ACC112 (cell line): Measurements from ENCODE around the gene ABCG1.

Experiments
- H2AFZ ChIP-seq: fragments of 200-600 bp; sonication (generic); one replicate; pipeline ENCODE4 v1.6.0; 2017; ENCODE audit warnings: antibody characterized with exemption, low read length; ENCODE audit not compliant: unreplicated experiment
- H3K27ac ChIP-seq: fragments of 200-600 bp; sonication (generic); 2 replicates; pipeline ENCODE4 v1.5.1; 2014; ENCODE audit warnings: low read depth, mild to moderate bottlenecking, antibody characterized with exemption, low read length, moderate library complexity
- H3K27me3 ChIP-seq: fragments of 200-600 bp; sonication (generic); 2 replicates; pipeline ENCODE4 v1.6.1; 2014; ENCODE audit warnings: mild to moderate bottlenecking, antibody characterized with exemption, low read length, moderate library complexity, mixed read lengths; ENCODE audit not compliant: insufficient read depth
- H3K36me3 ChIP-seq: fragments of 200-600 bp; sonication (generic); 2 replicates; pipeline ENCODE4 v1.6.1; 2016; ENCODE audit warnings: mild to moderate bottlenecking, antibody characterized with exemption, low read length, moderate library complexity, mixed read lengths; ENCODE audit not compliant: insufficient read depth
- H3K4me1 ChIP-seq: fragments of 200-600 bp; sonication (generic); one replicate; pipeline ENCODE4 v1.6.1; 2016; ENCODE audit warnings: low read length, mixed read lengths; ENCODE audit not compliant: insufficient read depth, unreplicated experiment, control insufficient read depth
- H3K4me3 ChIP-seq: fragments of 200-600 bp; sonication (generic); 2 replicates; pipeline ENCODE4 v1.5.1; 2014; ENCODE audit warnings: mild to moderate bottlenecking, low read depth, low read length
- H3K79me2 ChIP-seq: fragments of 200-600 bp; sonication (generic); one replicate; pipeline ENCODE4 v1.6.0; 2016; ENCODE audit warnings: low read length; ENCODE audit not compliant: control insufficient read depth, unreplicated experiment, insufficient read depth

Gene ABCG1

DNA sequence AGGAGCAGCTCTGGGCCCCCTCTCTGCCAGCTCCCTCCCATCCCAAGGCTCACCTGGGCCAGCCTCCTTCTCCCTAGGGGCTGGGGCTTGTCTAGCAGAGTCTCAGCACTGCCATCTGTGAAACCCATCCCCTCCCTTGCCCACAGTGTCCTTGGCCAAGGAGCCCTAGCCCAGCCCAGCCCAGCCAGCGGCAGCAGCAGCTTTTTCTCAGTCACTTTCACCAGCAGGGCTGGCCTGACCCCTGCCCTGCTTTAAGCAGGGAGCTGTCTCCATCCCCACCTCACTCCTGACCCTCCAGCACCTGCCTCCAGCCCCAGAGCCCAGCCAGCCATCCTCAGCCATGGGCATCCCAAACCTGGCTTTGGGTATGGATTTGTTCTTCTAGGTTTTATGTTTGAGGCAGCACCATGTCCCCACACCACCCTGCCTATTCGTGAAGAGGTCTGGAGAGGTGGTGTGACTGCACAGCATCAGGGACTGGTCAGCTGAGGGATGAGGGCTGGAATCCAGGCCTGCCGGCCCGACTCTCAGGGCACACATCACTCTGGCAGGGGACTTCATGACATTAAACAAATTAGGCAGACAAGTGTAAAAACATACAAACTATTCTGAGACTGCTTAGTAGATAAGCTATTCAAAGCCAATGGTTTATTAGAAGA is 36.1 kb upstream of the ABCG1 start:
- H3K27ac ChIP-seq = no peak overlapping the region
- H3K27me3 ChIP-seq = peaks cover 28% of the 10 kb centered on the region
- no peaks in the 10 kb centered on the region for H3K4me1 ChIP-seq
- H3K79me2 ChIP-seq = no peaks in the 10 kb centered on the region
- H3K4me3 ChIP-seq = no peak overlapping the region
- H3K36me3 ChIP-seq = no peaks in the 10 kb centered on the region
- H2AFZ ChIP-seq = no peak overlapping the region

DNA sequence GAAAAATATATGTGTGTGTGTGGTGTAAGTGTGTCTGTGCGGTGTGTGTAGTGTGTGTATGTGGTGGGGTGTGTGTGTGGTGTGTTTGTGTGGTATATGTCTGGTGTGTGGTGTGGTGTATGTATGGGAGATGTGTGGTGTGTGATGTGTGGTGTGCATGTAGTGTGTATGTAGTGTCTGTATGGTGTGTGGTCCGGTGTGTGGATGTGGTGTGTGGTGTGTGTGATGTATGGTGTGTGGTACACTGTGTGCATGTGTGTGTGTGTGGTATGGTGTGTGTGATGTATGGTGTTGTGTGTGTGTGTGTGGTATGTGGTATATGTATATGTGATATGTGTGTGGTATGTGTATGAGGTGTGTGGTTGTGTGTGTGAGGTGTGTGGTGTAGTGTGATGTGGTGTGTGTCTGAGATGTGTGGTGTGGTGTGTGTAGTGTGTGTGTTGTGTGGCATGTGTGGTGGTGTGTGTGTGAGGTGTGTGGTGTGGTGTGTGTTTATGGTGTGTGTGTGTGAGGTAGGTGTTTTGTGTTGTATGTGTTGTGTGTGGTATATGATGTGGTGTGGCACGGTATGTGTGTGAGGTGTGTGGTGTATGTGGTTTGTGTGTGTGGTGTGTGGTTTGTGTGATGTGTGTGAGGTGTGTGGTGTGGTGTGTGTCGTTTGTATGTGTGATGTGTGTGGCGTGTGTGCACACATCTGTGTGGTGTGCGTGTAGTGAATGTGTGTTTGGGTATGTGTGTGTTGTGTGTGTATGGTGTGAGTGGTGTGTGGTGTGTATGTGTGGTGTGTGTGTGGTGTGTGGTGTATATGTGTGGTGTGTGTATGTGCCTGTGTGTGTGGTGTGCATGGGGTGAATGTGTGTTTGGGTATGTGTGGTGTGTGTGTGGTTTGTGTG is 35.3 kb upstream of the ABCG1 start:
- Histone ChIP-seq H3K36me3 (no peaks in the 10 kb centered on the region), H3K27ac (no peak overlapping the region), H2AFZ (no peak overlapping the region)

DNA sequence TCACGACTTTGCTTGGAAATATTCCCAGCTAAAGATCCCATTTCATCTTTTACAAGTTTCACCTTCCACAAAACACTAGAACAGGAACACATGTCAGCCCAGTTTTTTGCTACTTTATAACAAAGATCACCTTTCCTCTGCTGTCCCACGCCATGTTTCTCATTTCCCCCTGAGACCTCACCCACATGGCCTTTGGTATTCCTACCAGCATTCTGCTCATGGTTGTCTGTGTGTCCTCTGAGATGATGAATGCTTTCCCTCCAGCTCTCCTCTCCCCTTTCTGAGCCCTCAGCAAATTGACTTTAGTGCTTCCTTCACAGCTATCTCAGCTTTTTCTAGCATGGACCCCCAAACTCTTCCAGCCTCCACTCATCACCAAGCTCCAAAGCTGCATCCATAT is 32.3 kb upstream of the ABCG1 start:
- Histone ChIP-seq H3K27ac (no peak overlapping the region), H3K4me3 (no peak overlapping the region), H3K4me1 (no peaks in the 10 kb centered on the region), H2AFZ (no peak overlapping the region), H3K79me2 (no peaks in the 10 kb centered on the region), H3K36me3 (no peaks in the 10 kb centered on the region), H3K27me3 (peaks cover 13% of the 10 kb centered on the region)

More for the DNA sequence above, 35.3 kb upstream of the ABCG1 start:
- H3K27me3 ChIP-seq = peaks cover 21% of the 10 kb centered on the region
- no peaks in the 10 kb centered on the region for H3K79me2 ChIP-seq
- no peak overlapping the region for H3K4me3 ChIP-seq
- no peaks in the 10 kb centered on the region for H3K4me1 ChIP-seq

DNA sequence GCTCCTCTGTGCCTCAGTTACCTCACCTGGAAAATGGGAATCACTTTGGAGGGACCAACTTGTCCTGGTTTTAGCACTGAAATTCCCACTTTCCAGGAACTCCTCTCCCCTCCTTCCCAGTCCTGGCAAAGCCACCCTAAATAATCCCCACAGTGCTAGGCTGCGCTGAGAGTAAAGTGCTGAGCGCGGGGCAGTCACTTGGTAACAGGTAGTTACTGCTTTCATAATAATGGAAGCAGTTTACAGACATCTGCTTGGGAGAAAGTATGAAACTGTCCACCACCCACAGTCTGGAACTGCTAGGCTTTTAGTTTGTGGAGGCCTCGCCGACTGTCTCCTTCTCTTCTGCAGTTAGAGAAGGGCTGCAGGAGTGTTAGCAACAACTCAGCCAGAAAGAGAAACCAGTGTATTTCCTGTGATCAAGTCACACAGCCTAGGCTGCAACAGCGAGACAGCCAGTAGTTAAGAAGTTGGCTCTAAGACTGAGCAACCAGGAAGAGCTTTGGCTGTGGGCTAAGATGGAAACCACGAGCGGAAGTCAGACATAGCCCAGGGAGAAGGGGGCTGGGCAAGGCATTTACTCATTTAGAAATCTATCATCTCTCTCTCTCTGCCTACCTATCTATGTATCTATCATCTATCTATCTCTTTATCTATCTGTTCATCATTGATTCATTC is 30.8 kb upstream of the ABCG1 start:
- Histone ChIP-seq H3K4me1 (no peaks in the 10 kb centered on the region), H3K27ac (no peak overlapping the region), H3K4me3 (no peak overlapping the region)

DNA sequence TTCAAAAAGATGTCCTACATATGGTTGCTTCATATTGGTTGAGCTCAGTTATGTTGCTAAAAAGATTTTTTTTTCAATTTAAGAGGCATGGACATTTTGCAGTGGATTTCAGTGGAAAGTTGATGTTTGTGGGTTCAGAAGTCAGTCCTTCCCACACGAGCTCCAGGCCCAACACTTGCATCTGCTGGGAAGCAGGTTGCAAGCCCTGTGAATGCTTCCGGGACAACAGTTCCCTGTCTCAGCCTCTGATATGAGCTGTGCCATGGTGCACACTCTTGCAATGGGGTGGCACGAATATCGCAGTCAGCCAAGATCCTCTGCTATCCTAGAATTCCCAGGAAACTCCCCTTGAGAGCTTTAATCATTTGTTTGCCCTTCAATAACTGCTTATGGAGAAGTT is 30.3 kb upstream of the ABCG1 start:
- Histone ChIP-seq H3K36me3 (no peaks in the 10 kb centered on the region), H3K27me3 (peaks cover 10% of the 10 kb centered on the region; the same call in 1 of the 2 replicates), H3K4me3 (no peak overlapping the region), H3K79me2 (no peaks in the 10 kb centered on the region), H3K4me1 (no peaks in the 10 kb centered on the region), H3K27ac (no peak overlapping the region), H2AFZ (no peak overlapping the region)

More for the DNA sequence above, 30.8 kb upstream of the ABCG1 start:
- H3K79me2 ChIP-seq = no peaks in the 10 kb centered on the region
- peaks cover 10% of the 10 kb centered on the region; the same call in 1 of the 2 replicates for H3K27me3 ChIP-seq
- no peaks in the 10 kb centered on the region for H3K36me3 ChIP-seq
- no peak overlapping the region for H2AFZ ChIP-seq

DNA sequence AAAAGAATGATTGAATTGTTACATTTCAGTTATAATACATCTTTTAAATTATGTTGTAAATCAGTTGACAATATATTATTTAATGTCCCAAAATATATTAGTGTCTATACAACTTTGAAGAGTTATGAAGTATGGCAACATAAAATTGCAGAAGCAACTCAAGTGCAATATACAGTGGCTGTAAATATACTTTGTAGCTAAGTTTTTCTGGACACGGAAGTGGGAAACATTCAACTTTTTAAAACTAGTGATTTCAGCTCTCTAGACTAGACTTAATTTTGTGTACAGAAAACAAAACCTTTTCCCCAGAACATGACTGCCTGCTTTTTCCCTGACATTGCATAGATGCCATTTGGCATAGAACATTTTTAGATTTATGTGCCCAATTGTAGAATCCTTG is 29.5 kb upstream of the ABCG1 start:
- no peaks in the 10 kb centered on the region for H3K79me2 ChIP-seq
- H3K27ac ChIP-seq = no peak overlapping the region
- H2AFZ ChIP-seq = no peak overlapping the region
- no peaks in the 10 kb centered on the region for H3K4me1 ChIP-seq
- peaks cover 10% of the 10 kb centered on the region; the same call in 1 of the 2 replicates for H3K27me3 ChIP-seq
- no peak overlapping the region for H3K4me3 ChIP-seq
- H3K36me3 ChIP-seq = no peaks in the 10 kb centered on the region

DNA sequence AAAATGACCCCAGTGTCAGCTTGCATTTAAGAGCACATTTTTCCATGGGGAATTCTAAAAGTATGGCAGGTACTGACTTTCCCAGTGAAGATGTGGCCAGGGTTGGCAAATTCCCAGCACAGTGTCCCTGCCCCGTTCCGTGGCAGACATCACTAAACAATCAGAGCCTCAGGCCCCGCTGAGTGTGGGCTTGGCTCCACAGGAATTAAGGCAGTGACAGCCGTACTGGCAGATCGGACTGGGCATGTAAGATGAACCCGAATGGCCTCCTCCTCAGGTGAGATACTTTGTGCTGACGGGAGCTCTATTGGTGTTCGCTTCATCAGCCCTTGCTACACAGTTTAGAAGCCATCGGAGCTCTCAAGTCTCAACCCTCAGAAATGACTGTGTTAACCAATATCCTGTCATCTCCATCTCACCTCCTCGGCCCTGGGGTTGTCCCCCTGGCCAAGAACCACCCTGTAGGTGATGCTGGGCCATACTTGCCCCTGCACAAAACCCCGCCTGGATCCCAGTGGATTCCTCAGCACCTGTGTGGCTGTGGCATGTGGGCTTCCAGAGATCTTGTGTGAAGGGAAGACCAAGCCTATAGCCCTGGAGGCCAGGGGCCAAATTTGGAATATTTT is 29.0 kb upstream of the ABCG1 start:
- Histone ChIP-seq H3K36me3 (no peaks in the 10 kb centered on the region), H3K4me1 (no peaks in the 10 kb centered on the region), H2AFZ (no peak overlapping the region), H3K4me3 (no peak overlapping the region), H3K79me2 (no peaks in the 10 kb centered on the region), H3K27ac (no peak overlapping the region), H3K27me3 (peaks cover 10% of the 10 kb centered on the region; the same call in 1 of the 2 replicates)

DNA sequence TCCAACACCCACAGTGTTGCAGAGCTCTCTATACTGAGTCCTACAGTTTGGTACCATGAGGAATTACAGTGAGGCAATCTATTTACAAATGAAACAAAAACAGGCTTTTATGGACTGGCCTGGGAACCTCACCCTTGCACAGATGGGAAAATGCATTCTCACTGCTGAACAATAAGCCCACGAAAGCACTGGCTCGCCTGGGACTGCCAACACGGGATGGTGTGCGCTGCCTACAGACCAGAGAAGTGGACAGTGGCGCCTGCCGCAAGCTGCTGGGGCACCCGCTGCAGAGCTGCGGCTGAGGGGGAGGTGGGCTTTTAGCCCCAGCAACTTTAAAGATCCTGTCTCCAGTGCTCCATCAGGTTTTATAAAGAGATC is 28.5 kb upstream of the ABCG1 start:
- Histone ChIP-seq H2AFZ (no peak overlapping the region), H3K4me1 (peaks cover 5% of the 10 kb centered on the region), H3K27me3 (peaks cover 9% of the 10 kb centered on the region; the same call in 1 of the 2 replicates), H3K27ac (no peak overlapping the region), H3K36me3 (no peaks in the 10 kb centered on the region), H3K4me3 (no peak overlapping the region), H3K79me2 (no peaks in the 10 kb centered on the region)

DNA sequence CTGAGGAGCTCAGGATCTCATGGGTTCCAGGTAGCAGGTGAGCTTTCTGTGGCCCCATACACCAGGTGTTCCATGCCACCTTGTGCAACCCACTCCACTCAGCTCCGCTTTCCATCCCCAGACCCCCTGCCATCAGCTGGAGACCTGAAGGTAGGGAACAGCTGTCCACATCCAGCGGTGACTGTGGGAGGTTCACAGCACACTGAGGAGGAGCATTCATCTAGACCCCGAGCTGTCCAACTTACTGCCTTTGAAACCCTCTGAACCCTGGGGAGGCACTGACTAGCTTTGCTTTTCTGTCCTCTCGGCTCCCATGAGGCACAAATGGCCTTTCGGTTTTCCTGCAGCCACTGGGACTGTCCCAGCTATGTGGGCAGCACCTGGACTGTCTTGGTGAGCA is 27.9 kb upstream of the ABCG1 start:
- H3K36me3 ChIP-seq = no peaks in the 10 kb centered on the region
- peaks cover 8% of the 10 kb centered on the region for H3K4me1 ChIP-seq
- no peak overlapping the region for H3K27ac ChIP-seq
- no peaks in the 10 kb centered on the region for H3K79me2 ChIP-seq
- H3K4me3 ChIP-seq = no peak overlapping the region
- no peak overlapping the region for H2AFZ ChIP-seq
- H3K27me3 ChIP-seq = peaks cover 6% of the 10 kb centered on the region; the same call in 1 of the 2 replicates
